Measurements from ENCODE around the gene MEI1. TPM values are rescaled to one million over a fixed set of nuclear protein-coding genes. Genes with fewer than 3 reads are reported as not detected.
"Not testable (repeated sequence)": the region's sequence is repeated elsewhere in the genome, so short reads cannot be mapped to it uniquely, and the experiment has no call there.

Gene MEI1
- total RNA-seq, 1 donor from 2014 or later: 2.3 TPM

- no peak for TF ChIP-seq CTCF (IDR thresholded peaks at IDR 0.05)
- peaks cover 59% of the 10 kb centered on the region for H3K36me3 ChIP-seq
- H3K4me1 ChIP-seq: peaks cover 10% of the 10 kb centered on the region
- H3K9me3 ChIP-seq: no peaks in the 10 kb centered on the region
- H3K27ac ChIP-seq: no peak overlapping the region
- no peaks in the 10 kb centered on the region for H3K27me3 ChIP-seq
- H3K4me3 ChIP-seq: no peak overlapping the region
- no peak for ATAC-seq
- intact Hi-C loops (cut with DNase I): no loop called here
- DNase-seq: no peak
Measured at GRCh38 chr22:41664490-41664889, 34.8 kb upstream of the MEI1 start.

- Histone ChIP-seq H3K4me3 (no peak overlapping the region), H3K27ac (no peak overlapping the region), H3K9me3 (no peaks in the 10 kb centered on the region), H3K27me3 (no peaks in the 10 kb centered on the region), H3K4me1 (peaks cover 10% of the 10 kb centered on the region), H3K36me3 (peaks cover 55% of the 10 kb centered on the region)
- intact Hi-C loops (cut with DNase I): no loop called here
- no peak for TF ChIP-seq CTCF (IDR thresholded peaks at IDR 0.05)
- DNase-seq (no peak), ATAC-seq (no peak)
Measured at GRCh38 chr22:41664951-41665350, 34.4 kb upstream of the MEI1 start.

GRCh38 chr22:41668971-41669911 is 30.1 kb upstream of the MEI1 start:
- DNase-seq (no peak), ATAC-seq (no peak)
- Histone ChIP-seq H3K27ac (peak overlapping the region; percentile 42), H3K4me3 (no peak overlapping the region), H3K4me1 (peaks cover 10% of the 10 kb centered on the region), H3K9me3 (no peaks in the 10 kb centered on the region), H3K36me3 (peaks cover 26% of the 10 kb centered on the region), H3K27me3 (no peaks in the 10 kb centered on the region)
- no peak for TF ChIP-seq CTCF (IDR thresholded peaks at IDR 0.05)
- intact Hi-C loops (cut with DNase I): no loop called here

- H3K27ac ChIP-seq; H3K4me1 ChIP-seq; H3K4me3 ChIP-seq; intact Hi-C loops (cut with DNase I); H3K9me3 ChIP-seq; H3K27me3 ChIP-seq: not testable (repeated sequence)
- ATAC-seq (peak; percentile 66), DNase-seq (peak; percentile 70)
- H3K36me3 ChIP-seq: peaks cover 39% of the 10 kb centered on the region
Measured at GRCh38 chr22:41672096-41672495, 27.2 kb upstream of the MEI1 start.

GRCh38 chr22:41672780-41673509 is 26.4 kb upstream of the MEI1 start:
- Histone ChIP-seq H3K27me3 (no peaks in the 10 kb centered on the region), H3K4me3 (no peak overlapping the region), H3K9me3 (no peaks in the 10 kb centered on the region), H3K36me3 (peaks cover 44% of the 10 kb centered on the region), H3K27ac (no peak overlapping the region), H3K4me1 (no peaks in the 10 kb centered on the region)
- no peak for ATAC-seq
- no peak for DNase-seq
- intact Hi-C loops (cut with DNase I): no loop called here
- TF ChIP-seq CTCF (IDR thresholded peaks at IDR 0.05): peak; percentile 15

- ATAC-seq: no peak
- H3K36me3 ChIP-seq: peaks cover 63% of the 10 kb centered on the region
Measured at GRCh38 chr22:41674846-41675340, 24.4 kb upstream of the MEI1 start.

More at GRCh38 chr22:41674846-41675340, 24.4 kb upstream of the MEI1 start:
- no peaks in the 10 kb centered on the region for H3K4me1 ChIP-seq
- intact Hi-C loops (cut with DNase I): no loop called here
- no peak overlapping the region for H3K4me3 ChIP-seq
- no peak overlapping the region for H3K27ac ChIP-seq
- H3K27me3 ChIP-seq: no peaks in the 10 kb centered on the region
- TF ChIP-seq CTCF (IDR thresholded peaks at IDR 0.05): no peak
- DNase-seq: peak; percentile 42
- no peaks in the 10 kb centered on the region for H3K9me3 ChIP-seq

Data from upper lobe of right lung (tissue), 1 donor.